ENCODE data around the gene TPRKB.
"Not testable (repeated sequence)": the region's sequence is repeated elsewhere in the genome, so short reads cannot be mapped to it uniquely, and the experiment has no call there.

TPRKB gene

DNA sequence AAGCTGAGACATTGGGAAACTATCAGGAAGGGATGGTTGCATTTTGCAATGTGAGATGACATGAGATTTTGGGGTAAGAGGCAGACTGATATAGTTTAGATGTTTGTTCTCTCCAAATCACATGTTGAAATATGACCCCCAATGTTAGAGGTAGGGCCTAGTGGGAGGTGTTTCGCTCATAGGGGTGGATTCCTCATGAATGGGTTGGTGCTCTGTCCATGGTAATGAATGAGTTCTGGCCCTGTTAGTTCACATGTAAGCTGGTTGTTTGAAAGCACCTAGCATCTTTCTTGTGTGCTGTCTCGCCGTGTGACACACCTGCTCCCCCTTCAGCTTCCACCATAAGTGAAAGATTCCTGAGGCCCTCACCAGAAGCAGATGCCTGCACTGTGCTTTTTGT lies 37.7 kb downstream of the TPRKB start:
- H3K4me3 ChIP-seq (ENCODE audit: low read depth in 1 of 2, low read length in 2 of 2), result no peak overlapping the region
- no peak overlapping the region for H3K4me2 ChIP-seq (ENCODE audit: insufficient read depth, low read length)
- H3K9ac ChIP-seq (ENCODE audit: low read depth, low read length), result no peak overlapping the region
- no peaks in the 10 kb centered on the region for H3K9me3 ChIP-seq (ENCODE audit: insufficient read depth, low read length, severe bottlenecking)
- no peaks in the 10 kb centered on the region for H3K79me2 ChIP-seq (ENCODE audit: insufficient read depth, low read length)
- H4K20me1 ChIP-seq (ENCODE audit: insufficient read depth, low read length), result no peaks in the 10 kb centered on the region
- H3K27ac ChIP-seq (ENCODE audit: low read length), result no peak overlapping the region
- no peak overlapping the region for H2AFZ ChIP-seq (ENCODE audit: low read depth, low read length)
- H3K36me3 ChIP-seq (ENCODE audit: insufficient read depth, low read length), result no peaks in the 10 kb centered on the region
- H3K27me3 ChIP-seq (ENCODE audit: insufficient read depth, low read length, poor library complexity), result no peaks in the 10 kb centered on the region
- no peak for TF ChIP-seq CTCF (IDR thresholded peaks at IDR 0.05; ENCODE audit: borderline replicate concordance, extremely low read depth, low read length, poor library complexity, severe bottlenecking)
- TF ChIP-seq EZH2 (IDR thresholded peaks at IDR 0.05; ENCODE audit: borderline replicate concordance, low read depth, low read length, severe bottlenecking), result no peak
- no peak for ATAC-seq (ENCODE audit: insufficient read depth, low read depth)
- H3K4me1 ChIP-seq (ENCODE audit: insufficient read depth, low read length), result no peaks in the 10 kb centered on the region
- no peak for DNase-seq

DNA sequence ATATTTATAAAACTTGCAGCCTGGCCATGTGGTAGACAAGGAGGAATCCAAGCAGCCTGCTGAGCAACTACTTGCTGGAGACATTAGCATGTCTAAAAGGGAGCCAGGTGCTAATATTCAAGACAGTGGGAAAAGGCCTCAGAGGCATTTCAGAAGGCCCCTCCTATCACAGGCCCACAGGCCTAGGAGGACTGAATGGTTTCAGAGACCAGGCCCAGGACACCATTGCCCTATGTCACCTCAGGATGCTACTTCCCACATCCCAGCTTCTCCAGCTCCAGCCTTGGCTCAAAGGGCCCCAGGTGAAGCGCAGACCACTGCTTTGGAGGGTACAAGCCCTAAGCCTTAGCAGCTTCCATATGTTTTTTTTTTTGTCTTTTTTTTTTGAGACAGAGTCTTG lies 39.0 kb downstream of the TPRKB start:
- no peak overlapping the region for H3K4me2 ChIP-seq (ENCODE audit: insufficient read depth, low read length)
- ATAC-seq (ENCODE audit: insufficient read depth, low read depth) (no peak), DNase-seq (no peak)
- H2AFZ ChIP-seq (ENCODE audit: low read depth, low read length), result no peak overlapping the region
- H3K4me1 ChIP-seq (ENCODE audit: insufficient read depth, low read length), result no peaks in the 10 kb centered on the region
- no peak overlapping the region for H3K27ac ChIP-seq (ENCODE audit: low read length)
- H3K27me3 ChIP-seq (ENCODE audit: insufficient read depth, low read length, poor library complexity), result no peaks in the 10 kb centered on the region
- no peaks in the 10 kb centered on the region for H3K9me3 ChIP-seq (ENCODE audit: insufficient read depth, low read length, severe bottlenecking)
- no peaks in the 10 kb centered on the region for H3K79me2 ChIP-seq (ENCODE audit: insufficient read depth, low read length)
- no peak overlapping the region for H3K4me3 ChIP-seq (ENCODE audit: low read depth in 1 of 2, low read length in 2 of 2)
- TF ChIP-seq EZH2 (IDR thresholded peaks at IDR 0.05; ENCODE audit: borderline replicate concordance, low read depth, low read length, severe bottlenecking), result no peak
- TF ChIP-seq CTCF (IDR thresholded peaks at IDR 0.05; ENCODE audit: borderline replicate concordance, extremely low read depth, low read length, poor library complexity, severe bottlenecking), result no peak
- H3K36me3 ChIP-seq (ENCODE audit: insufficient read depth, low read length), result no peaks in the 10 kb centered on the region
- H3K9ac ChIP-seq (ENCODE audit: low read depth, low read length), result no peak overlapping the region
- no peaks in the 10 kb centered on the region for H4K20me1 ChIP-seq (ENCODE audit: insufficient read depth, low read length)

- DNase-seq, result no peak
- Histone ChIP-seq H3K9me3 (ENCODE audit: insufficient read depth, low read length, severe bottlenecking) (no peaks in the 10 kb centered on the region), H3K9ac (ENCODE audit: low read depth, low read length) (no peak overlapping the region), H3K4me1 (ENCODE audit: insufficient read depth, low read length) (no peaks in the 10 kb centered on the region), H3K79me2 (ENCODE audit: insufficient read depth, low read length) (no peaks in the 10 kb centered on the region), H2AFZ (ENCODE audit: low read depth, low read length) (no peak overlapping the region), H3K27me3 (ENCODE audit: insufficient read depth, low read length, poor library complexity) (no peaks in the 10 kb centered on the region), H3K4me2 (ENCODE audit: insufficient read depth, low read length) (no peak overlapping the region), H4K20me1 (ENCODE audit: insufficient read depth, low read length) (no peaks in the 10 kb centered on the region), H3K36me3 (ENCODE audit: insufficient read depth, low read length) (no peaks in the 10 kb centered on the region), H3K27ac (ENCODE audit: low read length) (no peak overlapping the region), H3K4me3 (ENCODE audit: low read depth in 1 of 2, low read length in 2 of 2) (no peak overlapping the region)
- ATAC-seq (ENCODE audit: insufficient read depth, low read depth), result no peak
- TF ChIP-seq EZH2 (IDR thresholded peaks at IDR 0.05; ENCODE audit: borderline replicate concordance, low read depth, low read length, severe bottlenecking), result no peak
- no peak for TF ChIP-seq CTCF (IDR thresholded peaks at IDR 0.05; ENCODE audit: borderline replicate concordance, extremely low read depth, low read length, poor library complexity, severe bottlenecking)
These were observed 39.5 kb downstream of the TPRKB start for GRCh38 chr2:73697606-73698005.

GRCh38 chr2:73696985-73697384 lies 40.2 kb downstream of the TPRKB start:
- H4K20me1 ChIP-seq (ENCODE audit: insufficient read depth, low read length); H3K27me3 ChIP-seq (ENCODE audit: insufficient read depth, low read length, poor library complexity); H3K36me3 ChIP-seq (ENCODE audit: insufficient read depth, low read length); ATAC-seq (ENCODE audit: insufficient read depth, low read depth); H3K9me3 ChIP-seq (ENCODE audit: insufficient read depth, low read length, severe bottlenecking); H3K9ac ChIP-seq (ENCODE audit: low read depth, low read length); H3K4me3 ChIP-seq (ENCODE audit: low read depth in 1 of 2, low read length in 2 of 2); H3K79me2 ChIP-seq (ENCODE audit: insufficient read depth, low read length); H3K4me2 ChIP-seq (ENCODE audit: insufficient read depth, low read length); H3K27ac ChIP-seq (ENCODE audit: low read length); H3K4me1 ChIP-seq (ENCODE audit: insufficient read depth, low read length); DNase-seq; H2AFZ ChIP-seq (ENCODE audit: low read depth, low read length): not testable (repeated sequence)

DNA sequence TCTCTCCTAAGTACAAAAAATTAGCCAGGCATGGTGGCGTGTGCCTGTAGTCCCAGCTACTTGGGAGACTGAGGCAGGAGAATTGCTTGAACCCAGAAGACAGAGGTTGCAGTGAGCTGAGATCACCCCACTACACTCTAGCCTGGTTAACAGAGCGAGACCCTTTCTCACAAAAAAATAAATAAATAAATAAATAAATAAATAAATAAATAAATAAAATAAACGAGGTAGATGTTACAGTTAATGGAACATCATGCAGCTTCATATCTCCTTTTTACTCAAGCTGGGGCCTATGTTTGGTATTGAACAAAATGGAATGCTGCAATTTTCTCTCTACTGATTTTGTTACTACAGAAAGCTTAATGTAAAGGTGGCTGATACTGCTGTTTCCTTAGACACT lies 40.6 kb downstream of the TPRKB start:
- H3K4me3 ChIP-seq (ENCODE audit: low read depth in 1 of 2, low read length in 2 of 2); H4K20me1 ChIP-seq (ENCODE audit: insufficient read depth, low read length); H3K9me3 ChIP-seq (ENCODE audit: insufficient read depth, low read length, severe bottlenecking); H3K9ac ChIP-seq (ENCODE audit: low read depth, low read length); H3K27me3 ChIP-seq (ENCODE audit: insufficient read depth, low read length, poor library complexity); DNase-seq; ATAC-seq (ENCODE audit: insufficient read depth, low read depth); H3K4me1 ChIP-seq (ENCODE audit: insufficient read depth, low read length); H3K27ac ChIP-seq (ENCODE audit: low read length); H2AFZ ChIP-seq (ENCODE audit: low read depth, low read length); H3K79me2 ChIP-seq (ENCODE audit: insufficient read depth, low read length); H3K4me2 ChIP-seq (ENCODE audit: insufficient read depth, low read length); H3K36me3 ChIP-seq (ENCODE audit: insufficient read depth, low read length): not testable (repeated sequence)
